NB4 (cell line): ENCODE results near the gene USP6NL.

Source experiments
- DNase-seq: peaks from one replicate; pipeline ENCODE4 v3.0.0; 2010; ENCODE audit warnings: low read depth
- H3K4me3 ChIP-seq: one replicate; pipeline ENCODE4 v1.5.1; 2011; ENCODE audit warnings: mild to moderate bottlenecking, low read depth, low read length, moderate library complexity
- CTCF ChIP-seq: IDR thresholded peaks from one replicate; pipeline ENCODE4 v1.5.1; 2012; ENCODE audit warnings: low read depth, low read length
- MAX ChIP-seq: IDR thresholded peaks from 2 replicates; pipeline ENCODE4 v1.6.1; 2011; ENCODE audit warnings: low read depth, low read length
- MYC ChIP-seq: IDR thresholded peaks from 2 replicates; pipeline ENCODE4 v1.6.1; 2011; ENCODE audit warnings: low read depth, low read length
- POLR2A ChIP-seq: IDR thresholded peaks from 2 replicates; pipeline ENCODE4 v1.6.1; 2011; ENCODE audit warnings: mild to moderate bottlenecking; ENCODE audit not compliant: insufficient read length; ENCODE audit errors: extremely low read depth

Gene USP6NL

GRCh38 chr10:11532306-11532705, 79.1 kb downstream of the USP6NL start:
- no peak for TF ChIP-seq CTCF
- TF ChIP-seq MYC = no peak
- TF ChIP-seq MAX = no peak
- TF ChIP-seq POLR2A = no peak
- no peak for DNase-seq
- H3K4me3 ChIP-seq = no peak overlapping the region

GRCh38 chr10:11530806-11531205, 80.6 kb downstream of the USP6NL start:
- DNase-seq = no peak
- no peak overlapping the region for H3K4me3 ChIP-seq

GRCh38 chr10:11529276-11529903, 82.1 kb downstream of the USP6NL start:
- no peak for DNase-seq
- no peak overlapping the region for H3K4me3 ChIP-seq
- TF ChIP-seq MYC (no peak), MAX (no peak), CTCF (no peak), POLR2A (no peak)

More at GRCh38 chr10:11530806-11531205, 80.6 kb downstream of the USP6NL start:
- TF ChIP-seq CTCF = no peak
- TF ChIP-seq MAX = no peak
- no peak for TF ChIP-seq POLR2A
- no peak for TF ChIP-seq MYC

- TF ChIP-seq MAX (no peak), CTCF (no peak), MYC (no peak), POLR2A (no peak)
- H3K4me3 ChIP-seq = no peak overlapping the region
- DNase-seq = no peak
Observed at GRCh38 chr10:11528286-11528685, 83.2 kb downstream of the USP6NL start.

GRCh38 chr10:11527691-11528255, 83.7 kb downstream of the USP6NL start:
- no peak for TF ChIP-seq CTCF
- no peak for TF ChIP-seq MAX
- no peak for TF ChIP-seq MYC
- TF ChIP-seq POLR2A = no peak
- H3K4me3 ChIP-seq = no peak overlapping the region
- no peak for DNase-seq
